SW480 (cell line): ENCODE data around the gene FAM131A.

Experiments
- DNase-seq: peaks from one replicate; pipeline ENCODE4 v3.0.0-alpha.2; 2016; ENCODE audit warnings: low spot score

FAM131A gene, protein sequence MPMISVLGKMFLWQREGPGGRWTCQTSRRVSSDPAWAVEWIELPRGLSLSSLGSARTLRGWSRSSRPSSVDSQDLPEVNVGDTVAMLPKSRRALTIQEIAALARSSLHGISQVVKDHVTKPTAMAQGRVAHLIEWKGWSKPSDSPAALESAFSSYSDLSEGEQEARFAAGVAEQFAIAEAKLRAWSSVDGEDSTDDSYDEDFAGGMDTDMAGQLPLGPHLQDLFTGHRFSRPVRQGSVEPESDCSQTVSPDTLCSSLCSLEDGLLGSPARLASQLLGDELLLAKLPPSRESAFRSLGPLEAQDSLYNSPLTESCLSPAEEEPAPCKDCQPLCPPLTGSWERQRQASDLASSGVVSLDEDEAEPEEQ

DNA sequence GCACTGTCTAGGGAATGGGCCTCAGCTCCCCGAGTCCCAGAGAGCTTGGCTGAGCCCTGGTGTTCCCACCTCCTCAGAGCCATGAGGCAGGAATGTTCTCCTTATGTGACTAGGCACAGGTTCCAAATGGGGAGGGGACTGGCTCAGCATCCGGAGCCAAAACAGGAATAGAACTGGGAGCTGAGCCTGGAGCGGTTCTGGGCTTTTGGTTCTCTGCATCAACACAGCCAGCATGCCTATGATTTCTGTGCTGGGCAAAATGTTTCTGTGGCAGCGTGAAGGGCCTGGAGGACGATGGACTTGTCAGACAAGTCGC lies at the start of gene FAM131A:
FAM131A (plus strand) TSS at position 202 of the 316 bp plus-strand sequence; CDS start at position 233, 31 bp downstream.
- no peak for DNase-seq

- peak; percentile 72 for DNase-seq
These were observed 47.9 kb upstream of the FAM131A start for GRCh38 chr3:184289426-184289938.

DNA sequence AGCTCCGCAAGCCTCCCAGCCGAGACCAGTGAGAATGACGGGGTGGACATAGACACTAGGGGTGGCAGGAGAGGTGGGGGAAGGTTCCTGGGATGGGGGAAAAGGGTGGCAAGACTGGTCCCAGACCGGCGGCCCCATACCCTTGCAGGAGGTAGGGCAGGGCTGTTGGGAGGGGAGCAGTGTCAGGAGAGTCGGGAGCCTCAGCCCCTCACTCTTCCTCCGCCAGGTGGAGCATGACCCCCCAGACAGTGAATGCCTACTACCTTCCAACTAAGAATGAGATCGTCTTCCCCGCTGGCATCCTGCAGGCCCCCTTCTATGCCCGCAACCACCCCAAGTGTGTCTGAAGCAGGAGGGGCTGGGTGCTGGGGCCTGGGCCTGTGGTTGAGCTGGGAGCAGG lies 47.1 kb upstream of the FAM131A start:
- DNase-seq = no peak

GRCh38 chr3:184291044-184291737 lies 46.2 kb upstream of the FAM131A start:
- no peak for DNase-seq

- DNase-seq = no peak
These were observed 45.5 kb upstream of the FAM131A start for GRCh38 chr3:184291738-184292445.

DNA sequence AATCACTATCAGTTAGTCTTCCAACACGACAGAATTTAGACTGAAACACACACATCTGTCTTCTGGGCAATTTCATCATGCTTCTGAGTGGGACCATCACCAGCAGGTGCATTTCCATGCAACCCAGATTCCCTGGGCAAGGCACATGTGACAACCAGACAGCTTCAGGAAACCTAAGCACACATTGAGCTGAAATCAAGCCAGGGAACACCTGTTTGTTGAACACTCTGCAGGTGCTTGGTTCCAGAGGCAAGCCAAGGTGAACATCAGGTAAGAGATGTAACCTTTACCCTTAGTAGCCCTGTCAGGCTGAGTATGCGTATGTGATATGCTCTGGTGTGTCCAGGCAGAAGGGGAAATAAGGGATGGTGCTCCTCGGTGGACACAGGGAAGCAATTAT lies 41.6 kb upstream of the FAM131A start:
- no peak for DNase-seq

- no peak for DNase-seq
These were observed 40.8 kb upstream of the FAM131A start for GRCh38 chr3:184296616-184297015.

- DNase-seq = peak; percentile 95
These were observed 38.5 kb upstream of the FAM131A start, which contains the start of gene PSMD2 for GRCh38 chr3:184298759-184299487. TSS of gene PSMD2 (plus strand) at chr3:184299241. CDS start at chr3:184299267, 26 bp downstream.

DNA sequence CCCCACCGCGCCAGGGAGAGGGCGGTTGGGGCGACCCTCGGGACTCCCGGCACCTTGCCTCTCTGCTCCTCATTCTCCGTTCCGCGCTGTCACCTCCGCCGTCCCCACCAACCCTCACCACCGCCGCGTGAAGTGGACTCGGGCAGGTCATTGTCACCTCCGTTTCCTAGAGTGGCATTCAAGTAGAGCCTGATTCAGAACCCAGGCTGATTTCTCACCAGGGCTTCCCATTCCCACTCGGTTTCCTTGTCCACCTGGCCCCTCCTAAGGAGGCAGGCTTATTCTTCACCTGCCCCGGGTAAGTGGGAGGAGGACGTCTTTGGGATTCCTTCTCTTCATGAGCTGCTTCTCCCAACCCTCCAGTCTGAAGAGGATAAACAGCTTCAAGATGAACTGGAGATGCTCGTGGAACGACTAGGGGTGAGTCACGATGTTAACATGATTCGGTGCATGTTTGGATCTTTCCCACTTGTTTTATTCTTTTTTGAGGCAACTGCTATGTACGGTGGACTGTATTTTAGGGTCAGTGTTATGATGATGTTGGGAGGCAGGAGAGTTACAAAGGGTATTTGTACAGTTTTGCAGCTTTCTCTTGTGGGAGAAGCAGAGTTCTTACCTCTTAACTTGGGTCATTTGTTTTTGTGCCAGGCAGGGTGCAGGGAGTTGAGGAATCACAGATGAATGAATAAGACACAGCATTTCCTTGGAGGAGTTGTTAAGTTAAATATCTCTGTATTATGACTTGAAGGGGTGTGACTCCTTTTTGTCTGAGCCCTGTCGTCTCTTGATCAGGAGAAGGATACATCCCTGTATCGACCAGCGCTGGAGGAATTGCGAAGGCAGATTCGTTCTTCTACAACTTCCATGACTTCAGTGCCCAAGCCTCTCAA lies 37.7 kb upstream of the FAM131A start:
- peak; percentile 25 for DNase-seq

DNA sequence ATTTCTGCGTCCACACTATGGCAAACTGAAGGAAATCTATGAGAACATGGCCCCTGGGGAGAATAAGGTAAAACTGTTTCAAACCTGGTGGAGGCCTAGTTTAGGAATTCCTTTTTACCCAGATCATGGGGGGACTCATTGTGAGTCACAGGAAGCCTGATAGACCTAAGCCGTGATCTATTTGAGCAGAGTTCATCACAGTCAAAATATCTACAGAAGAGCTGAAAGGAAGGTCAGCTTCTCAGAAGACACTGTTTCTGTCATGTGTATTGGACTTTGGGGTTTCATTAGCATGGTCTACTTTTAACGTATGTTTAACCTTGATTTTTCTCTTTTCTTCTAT lies 37.1 kb upstream of the FAM131A start:
- no peak for DNase-seq

DNA sequence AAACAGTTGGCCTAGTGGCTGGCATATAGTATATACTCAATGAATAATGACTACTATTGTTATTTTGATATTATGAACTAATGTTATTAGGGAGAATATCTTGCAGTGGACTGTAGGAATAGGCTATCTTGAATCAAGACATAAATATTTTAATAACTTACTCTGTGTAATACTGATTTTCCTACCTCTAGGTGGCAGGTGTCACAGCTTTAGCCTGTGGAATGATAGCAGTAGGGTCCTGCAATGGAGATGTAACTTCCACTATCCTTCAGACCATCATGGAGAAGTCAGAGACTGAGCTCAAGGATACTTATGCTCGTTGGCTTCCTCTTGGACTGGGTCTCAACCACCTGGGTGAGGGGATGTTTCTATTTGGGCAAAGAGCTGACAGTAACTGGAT lies 31.8 kb upstream of the FAM131A start:
- peak; percentile 36 for DNase-seq

DNA sequence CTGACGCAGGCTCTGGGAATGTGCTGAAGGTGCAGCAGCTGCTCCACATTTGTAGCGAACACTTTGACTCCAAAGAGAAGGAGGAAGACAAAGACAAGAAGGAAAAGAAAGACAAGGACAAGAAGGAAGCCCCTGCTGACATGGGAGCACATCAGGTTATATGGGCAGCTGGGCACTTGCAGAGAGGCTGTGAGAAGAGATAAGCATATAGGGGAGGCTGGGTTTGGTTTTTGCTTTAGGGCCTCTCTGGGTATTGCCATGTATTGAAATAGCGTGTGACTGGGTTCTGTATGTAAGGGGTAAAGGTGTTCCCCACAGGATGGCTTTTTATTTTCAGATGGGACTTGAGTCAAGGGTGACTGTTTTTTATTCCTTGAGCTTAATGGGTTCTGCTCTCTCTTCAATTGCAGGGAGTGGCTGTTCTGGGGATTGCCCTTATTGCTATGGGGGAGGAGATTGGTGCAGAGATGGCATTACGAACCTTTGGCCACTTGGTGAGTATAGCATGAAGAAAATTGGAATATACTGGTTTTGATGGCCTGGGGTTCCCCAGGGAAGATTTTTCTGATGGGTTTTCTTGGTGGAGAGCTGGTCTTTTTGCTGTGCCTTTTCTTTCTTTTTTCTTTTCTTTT lies 30.9 kb upstream of the FAM131A start:
- no peak for DNase-seq

- no peak for DNase-seq
These were observed 29.5 kb upstream of the FAM131A start for GRCh38 chr3:184307915-184308314.

DNA sequence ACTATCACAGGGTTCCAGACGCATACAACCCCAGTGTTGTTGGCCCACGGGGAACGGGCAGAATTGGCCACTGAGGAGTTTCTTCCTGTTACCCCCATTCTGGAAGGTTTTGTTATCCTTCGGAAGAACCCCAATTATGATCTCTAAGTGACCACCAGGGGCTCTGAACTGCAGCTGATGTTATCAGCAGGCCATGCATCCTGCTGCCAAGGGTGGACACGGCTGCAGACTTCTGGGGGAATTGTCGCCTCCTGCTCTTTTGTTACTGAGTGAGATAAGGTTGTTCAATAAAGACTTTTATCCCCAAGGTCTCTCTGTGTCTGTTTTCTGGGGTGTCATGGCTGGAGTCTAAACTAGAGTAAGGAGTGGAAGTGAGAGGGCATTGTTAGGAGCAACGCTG lies 28.7 kb upstream of the FAM131A start:
- no peak for DNase-seq

- no peak for DNase-seq
These were observed 25.8 kb upstream of the FAM131A start for GRCh38 chr3:184311633-184312032.

DNA sequence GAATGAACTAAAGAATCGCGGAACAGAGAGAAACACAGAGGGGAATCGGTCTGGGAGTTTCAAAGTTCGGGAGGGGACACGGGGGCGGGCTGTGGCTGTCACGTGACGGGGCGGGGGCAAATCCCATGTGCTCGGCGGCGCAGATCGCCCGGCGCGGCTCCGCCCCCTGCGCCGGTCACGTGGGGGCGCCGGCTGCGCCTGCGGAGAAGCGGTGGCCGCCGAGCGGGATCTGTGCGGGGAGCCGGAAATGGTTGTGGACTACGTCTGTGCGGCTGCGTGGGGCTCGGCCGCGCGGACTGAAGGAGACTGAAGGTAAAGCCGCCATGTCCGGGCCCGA lies 23.1 kb upstream of the FAM131A start, which contains the start of gene EIF4G1:
EIF4G1 (plus strand) TSS at position 244 of the 337 bp plus-strand sequence. CDS start 1,191 bp downstream, outside the sequence.
- DNase-seq = peak; percentile 93

- peak; percentile 41 for DNase-seq
These were observed 22.5 kb upstream of the FAM131A start for GRCh38 chr3:184314700-184315542.

DNA sequence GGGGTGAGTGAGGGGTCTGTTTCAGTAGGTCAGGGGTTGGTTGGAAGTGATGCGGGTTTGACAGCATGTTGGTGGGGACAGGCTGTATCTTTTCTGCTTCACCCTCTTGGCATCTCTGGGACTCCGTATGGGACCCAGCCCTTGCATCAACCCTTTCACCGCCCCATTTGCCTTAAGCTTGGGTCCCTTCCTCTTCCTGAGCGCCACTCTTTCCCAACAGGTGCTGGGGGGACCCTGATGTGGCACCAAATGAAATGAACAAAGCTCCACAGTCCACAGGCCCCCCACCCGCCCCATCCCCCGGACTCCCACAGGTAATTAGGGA lies 21.9 kb upstream of the FAM131A start:
- peak; percentile 36 for DNase-seq

- no peak for DNase-seq
These were observed 21.3 kb upstream of the FAM131A start for GRCh38 chr3:184315871-184316661.
